Keratinocyte (primary cell): ENCODE data around the gene VSIR. TPM values are rescaled to one million over a fixed set of nuclear protein-coding genes. Genes with fewer than 3 reads are reported as not detected.

Experiments used
- DNase-seq: peaks from one replicate; pipeline ENCODE4 v3.0.0-alpha.2; 2011; ENCODE audit warnings: low read depth, missing footprints, low spot score
- FAIRE-seq: peaks from 2 replicates; lab custom pipeline; 2011; peaks lifted over from hg19 to GRCh38; lab: Jason Lieb, UNC
- H2AFZ ChIP-seq: 2 replicates; pipeline ENCODE4 v1.6.0; 2012; ENCODE audit warnings: low read length, control low read depth, inconsistent platforms; ENCODE audit not compliant: control insufficient read depth
- H3K27ac ChIP-seq: 2 replicates; pipeline ENCODE4 v1.5.1; 2011; ENCODE audit warnings: low read length; ENCODE audit not compliant: control insufficient read depth, insufficient read depth
- H3K27me3 ChIP-seq: 3 replicates; pipeline ENCODE4 v1.6.0; 2011; ENCODE audit warnings: low read length; ENCODE audit not compliant: control insufficient read depth, insufficient read depth; ENCODE audit errors: extremely low read depth
- H3K36me3 ChIP-seq, 2 experiments: 2 replicates in 1 of 2; 3 replicates in 1 of 2; pipeline ENCODE4 v1.5.1; 2011; ENCODE audit warnings: low read length in 2 of 2, mild to moderate bottlenecking in 1 of 2; ENCODE audit not compliant: control insufficient read depth in 2 of 2, insufficient read depth in 2 of 2; ENCODE audit errors: extremely low read depth in 1 of 2
- H3K4me1 ChIP-seq: 3 replicates; pipeline ENCODE4 v1.5.1; 2011; ENCODE audit warnings: low read length; ENCODE audit not compliant: control insufficient read depth, insufficient read depth; ENCODE audit errors: extremely low read depth
- H3K4me2 ChIP-seq: 3 replicates; pipeline ENCODE4 v1.6.0; 2011; ENCODE audit warnings: low read depth, low read length; ENCODE audit not compliant: control insufficient read depth, insufficient read depth; ENCODE audit errors: extremely low read depth
- H3K4me3 ChIP-seq, 3 experiments: fragments of 200-600 bp in 1 of 3; sonication (generic) in 1 of 3; 2 replicates in 2 of 3; 3 replicates in 1 of 3; pipeline ENCODE4 v1.5.1; 2011 to 2016; ENCODE audit warnings: low read length in 3 of 3, mild to moderate bottlenecking in 3 of 3, control low read depth in 2 of 3, inconsistent platforms in 1 of 3, low read depth in 1 of 3, mixed read lengths in 1 of 3, mixed run types in 1 of 3, moderate library complexity in 1 of 3; ENCODE audit not compliant: control insufficient read depth in 2 of 3, insufficient read depth in 2 of 3; ENCODE audit errors: extremely low read depth in 1 of 3
- H3K79me2 ChIP-seq: 2 replicates; pipeline ENCODE4 v1.6.0; 2012; ENCODE audit warnings: low read length; ENCODE audit not compliant: control insufficient read depth, insufficient read depth
- H3K9ac ChIP-seq: 3 replicates; pipeline ENCODE4 v1.6.0; 2011; ENCODE audit warnings: low read length; ENCODE audit not compliant: control insufficient read depth, insufficient read depth; ENCODE audit errors: extremely low read depth
- H3K9me1 ChIP-seq: 3 replicates; pipeline ENCODE4 v1.6.0; 2011; ENCODE audit warnings: low read length; ENCODE audit not compliant: control insufficient read depth, insufficient read depth; ENCODE audit errors: extremely low read depth
- H3K9me3 ChIP-seq: 2 replicates; pipeline ENCODE4 v1.5.1; 2012; ENCODE audit warnings: low read depth, low read length; ENCODE audit not compliant: control insufficient read depth
- H4K20me1 ChIP-seq: 3 replicates; pipeline ENCODE4 v1.6.0; 2011; ENCODE audit warnings: low read length; ENCODE audit not compliant: control insufficient read depth, insufficient read depth; ENCODE audit errors: extremely low read depth
- EZH2 ChIP-seq: IDR thresholded peaks from one replicate; pipeline ENCODE4 v1.6.1; 2012; ENCODE audit warnings: inconsistent platforms, mild to moderate bottlenecking, low read length, moderate library complexity
- dilution Hi-C: fragments of 300-500 bp; cut with MboI; formaldehyde crosslinking; loops from one replicate; pipeline ENCODE4 v1.7.0; 2020; ENCODE audit warnings: low sequenced_read_pairs; ENCODE audit not compliant: extremely low pct_ligation_motif_present
- polyA plus RNA-seq, 5 experiments: library from polyadenylated mRNA; depleted of rRNA in 3 of 5; stranded (reverse) in 3 of 5; stranded (forward) in 1 of 5; unstranded in 1 of 5; fragments of >200 nt; gene quantifications; 1 replicate in 1 of 5; 2 replicates in 3 of 5; 3 replicates in 1 of 5; pipeline versions ENCODE4 v1.2.1 to v1.2.3, GENCODE V29; 2011 to 2012; ENCODE audit warnings: missing spikeins in 2 of 5, low read depth in 1 of 5, low replicate concordance in 1 of 5
- TF ChIP-seq, protein P1 (sequence below), 3 experiments: IDR thresholded peaks in 1 of 3; conservative IDR thresholded peaks in 1 of 3; optimal IDR thresholded peaks in 1 of 3; 2 replicates in 2 of 3; 3 replicates in 1 of 3; pipeline versions ENCODE3 to v1.5.1; 2011; ENCODE audit warnings: low read length in 3 of 3, mild to moderate bottlenecking in 3 of 3, moderate library complexity in 2 of 3, control low read depth in 1 of 3, inconsistent platforms in 1 of 3; ENCODE audit not compliant: insufficient read depth in 2 of 3; ENCODE audit errors: extremely low read depth in 1 of 3

The VSIR gene
- polyA plus RNA-seq, 1 donor (not counting 4 experiments of a cell fraction or from before 2014, with no cell fraction given), result 8.1 TPM

DNA sequence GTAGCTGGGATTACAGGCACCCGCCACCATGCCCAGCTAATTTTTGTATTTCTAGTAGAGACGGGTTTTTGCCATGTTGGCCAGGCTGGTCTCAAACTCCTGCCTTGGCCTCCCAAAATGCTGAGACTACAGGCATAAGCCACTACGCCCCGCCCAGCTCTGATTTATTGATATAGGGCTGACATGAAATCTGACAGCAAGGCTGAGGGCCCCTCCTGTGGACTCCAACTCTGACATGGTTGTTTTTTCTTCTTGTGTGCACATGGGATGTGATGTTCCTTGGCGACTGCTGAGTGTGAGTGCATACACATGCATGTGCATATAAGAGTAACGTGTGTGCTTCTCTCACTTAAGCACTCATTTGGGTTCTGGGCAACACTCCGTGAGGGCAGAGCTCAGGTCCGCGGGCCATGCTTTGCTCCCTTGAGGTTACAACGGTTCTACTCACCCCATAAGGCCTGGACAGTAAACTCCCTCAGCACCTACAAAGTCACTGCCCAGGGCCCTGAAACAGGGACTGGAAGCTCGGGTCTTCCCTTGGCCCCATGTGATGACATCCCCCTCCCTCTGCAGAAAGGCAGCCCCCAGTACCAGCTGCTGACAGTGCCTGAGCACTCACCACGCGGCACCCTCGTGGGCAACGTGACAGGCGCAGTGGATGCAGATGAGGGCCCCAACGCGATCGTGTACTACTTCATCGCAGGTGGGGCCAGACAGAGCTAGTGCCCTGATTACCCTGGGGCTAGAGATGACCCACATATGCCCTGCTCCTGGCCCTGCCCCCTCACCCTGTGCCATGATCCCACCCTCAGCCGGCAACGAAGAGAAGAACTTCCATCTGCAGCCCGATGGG is 33.6 kb upstream of the VSIR start:
- H3K4me1 ChIP-seq, result no peaks in the 10 kb centered on the region
- no peaks in the 10 kb centered on the region for H3K79me2 ChIP-seq
- FAIRE-seq (no peak), DNase-seq (no peak)
- H3K27ac ChIP-seq, result no peak overlapping the region
- dilution Hi-C loops, result no loop called here
- no peaks in the 10 kb centered on the region for H3K9me1 ChIP-seq
- no peak for TF ChIP-seq EZH2
- TF ChIP-seq, protein P1, sequence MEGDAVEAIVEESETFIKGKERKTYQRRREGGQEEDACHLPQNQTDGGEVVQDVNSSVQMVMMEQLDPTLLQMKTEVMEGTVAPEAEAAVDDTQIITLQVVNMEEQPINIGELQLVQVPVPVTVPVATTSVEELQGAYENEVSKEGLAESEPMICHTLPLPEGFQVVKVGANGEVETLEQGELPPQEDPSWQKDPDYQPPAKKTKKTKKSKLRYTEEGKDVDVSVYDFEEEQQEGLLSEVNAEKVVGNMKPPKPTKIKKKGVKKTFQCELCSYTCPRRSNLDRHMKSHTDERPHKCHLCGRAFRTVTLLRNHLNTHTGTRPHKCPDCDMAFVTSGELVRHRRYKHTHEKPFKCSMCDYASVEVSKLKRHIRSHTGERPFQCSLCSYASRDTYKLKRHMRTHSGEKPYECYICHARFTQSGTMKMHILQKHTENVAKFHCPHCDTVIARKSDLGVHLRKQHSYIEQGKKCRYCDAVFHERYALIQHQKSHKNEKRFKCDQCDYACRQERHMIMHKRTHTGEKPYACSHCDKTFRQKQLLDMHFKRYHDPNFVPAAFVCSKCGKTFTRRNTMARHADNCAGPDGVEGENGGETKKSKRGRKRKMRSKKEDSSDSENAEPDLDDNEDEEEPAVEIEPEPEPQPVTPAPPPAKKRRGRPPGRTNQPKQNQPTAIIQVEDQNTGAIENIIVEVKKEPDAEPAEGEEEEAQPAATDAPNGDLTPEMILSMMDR (optimal IDR thresholded peaks at IDR 0.05 in 1 of 3, IDR thresholded peaks at IDR 0.05 in 1 of 3, conservative IDR thresholded peaks at IDR 0.05 in 1 of 3; ENCODE audit: extremely low read depth in 1 of 3, insufficient read depth in 2 of 3, low read length in 3 of 3), result no peak
- H3K9ac ChIP-seq, result no peak overlapping the region
- no peak overlapping the region for H3K4me2 ChIP-seq
- H3K4me3 ChIP-seq, result no peak overlapping the region
- no peaks in the 10 kb centered on the region for H4K20me1 ChIP-seq
- no peaks in the 10 kb centered on the region for H3K9me3 ChIP-seq
- H2AFZ ChIP-seq, result no peak overlapping the region
- no peaks in the 10 kb centered on the region for H3K36me3 ChIP-seq
- H3K27me3 ChIP-seq, result peaks cover 13% of the 10 kb centered on the region

DNA sequence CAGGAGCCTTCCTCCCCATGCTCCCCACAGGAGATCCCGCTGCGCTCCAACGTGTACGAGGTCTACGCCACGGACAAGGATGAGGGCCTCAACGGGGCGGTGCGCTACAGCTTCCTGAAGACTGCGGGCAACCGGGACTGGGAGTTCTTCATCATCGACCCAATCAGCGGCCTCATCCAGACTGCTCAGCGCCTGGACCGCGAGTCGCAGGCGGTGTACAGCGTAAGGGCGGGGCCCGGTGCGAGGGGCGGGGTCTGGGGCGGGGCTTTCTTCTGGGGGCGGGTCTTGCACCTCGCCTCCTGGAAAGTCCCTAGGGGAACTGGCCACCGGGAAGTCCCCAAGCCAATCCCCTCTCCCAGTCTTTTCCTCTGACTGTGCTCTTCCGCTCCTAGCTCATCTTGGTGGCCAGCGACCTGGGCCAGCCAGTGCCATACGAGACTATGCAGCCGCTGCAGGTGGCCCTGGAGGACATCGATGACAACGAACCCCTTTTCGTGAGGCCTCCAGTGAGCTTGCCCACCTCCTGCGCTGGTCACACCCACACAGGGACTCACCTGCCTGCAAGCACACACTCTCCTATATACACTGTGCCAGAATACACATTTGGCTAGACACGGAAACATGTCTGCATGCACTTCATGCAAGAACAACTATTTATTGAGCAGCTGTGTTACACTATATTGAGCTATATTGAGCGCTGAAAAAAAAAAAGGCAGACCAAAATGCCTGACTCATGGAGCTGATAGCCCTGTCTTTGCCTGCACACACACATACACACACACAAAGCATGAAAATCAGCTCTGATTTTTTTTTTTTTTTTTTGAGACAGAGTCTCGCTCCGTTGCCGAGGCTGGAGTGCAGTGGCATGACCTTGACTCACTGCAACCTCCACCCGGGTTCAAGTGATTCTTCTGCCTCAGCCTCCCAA is 32.7 kb upstream of the VSIR start:
- no peaks in the 10 kb centered on the region for H3K4me1 ChIP-seq
- no peaks in the 10 kb centered on the region for H3K9me3 ChIP-seq
- no peak overlapping the region for H3K9ac ChIP-seq
- no peak overlapping the region for H2AFZ ChIP-seq
- H3K27me3 ChIP-seq, result peaks cover 13% of the 10 kb centered on the region
- peak overlapping the region; percentile 12 for H3K4me2 ChIP-seq
- no peaks in the 10 kb centered on the region for H3K36me3 ChIP-seq
- FAIRE-seq, result no peak
- TF ChIP-seq EZH2, result no peak
- TF ChIP-seq, protein P1 (optimal IDR thresholded peaks at IDR 0.05 in 1 of 3, IDR thresholded peaks at IDR 0.05 in 1 of 3, conservative IDR thresholded peaks at IDR 0.05 in 1 of 3; ENCODE audit: extremely low read depth in 1 of 3, insufficient read depth in 2 of 3, low read length in 3 of 3), result no peak
- dilution Hi-C loops, result no loop called here
- no peaks in the 10 kb centered on the region for H3K79me2 ChIP-seq
- no peak overlapping the region for H3K27ac ChIP-seq
- H3K9me1 ChIP-seq, result no peaks in the 10 kb centered on the region
- no peak overlapping the region for H3K4me3 ChIP-seq
- H4K20me1 ChIP-seq, result no peaks in the 10 kb centered on the region
- DNase-seq, result peak; percentile 9
